HG02973 (cell line): ENCODE data around the gene DENND1A.
"Not testable (repeated sequence)": the region's sequence is repeated elsewhere in the genome, so short reads cannot be mapped to it uniquely, and the experiment has no call there.

Experiments
- ATAC-seq: cut with Tn5 transposase; IDR thresholded peaks from one replicate; pipeline ENCODE4 v1.9.1; 2021; ENCODE audit warnings: moderate library complexity; ENCODE audit not compliant: unreplicated experiment

DENND1A gene

DNA sequence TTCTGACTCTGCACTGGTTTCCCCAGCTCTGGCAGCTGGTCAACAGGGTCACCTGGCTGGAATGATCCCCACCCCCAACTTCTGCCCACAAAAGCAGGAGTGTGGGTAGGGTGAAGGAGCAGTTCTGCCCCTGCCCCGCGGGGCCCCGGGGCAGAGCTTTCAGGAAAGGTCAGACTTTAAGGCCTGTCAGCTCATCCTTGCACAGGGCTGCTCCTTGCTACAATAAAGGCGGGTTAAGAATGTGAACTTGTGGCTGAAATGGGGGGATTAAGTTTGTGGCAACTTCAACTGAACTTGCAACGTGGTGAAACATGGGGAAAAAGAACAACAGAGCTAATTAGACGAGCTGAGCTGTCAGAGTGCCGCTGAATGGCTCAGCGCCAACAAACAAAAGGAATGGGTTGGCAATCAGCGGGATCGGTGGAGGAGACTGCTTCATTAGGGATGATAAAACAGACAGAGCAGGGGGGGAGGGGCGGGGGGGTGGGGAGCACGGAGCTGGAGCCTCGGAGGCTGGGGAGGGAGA, 523.2 kb downstream of the DENND1A start:
- no peak for ATAC-seq

DNA sequence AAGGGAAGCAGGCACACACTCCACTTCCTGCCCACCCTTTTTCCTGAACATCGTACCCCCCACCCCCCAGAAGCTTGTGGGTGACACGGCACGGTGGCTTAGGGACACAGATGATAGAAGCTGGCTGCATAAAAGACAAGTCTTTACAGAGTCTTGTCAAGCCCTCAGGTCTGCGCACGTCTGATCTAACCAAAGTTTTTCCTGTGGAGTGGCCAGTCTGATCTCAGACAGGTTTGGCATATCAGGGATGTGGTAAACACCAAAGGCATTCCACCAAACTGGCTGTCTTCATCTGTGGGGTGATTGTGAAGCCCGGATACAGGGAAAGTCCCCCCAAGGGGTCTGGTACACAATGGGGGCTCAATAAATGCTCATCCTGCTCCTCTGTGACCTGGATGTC, 523.9 kb downstream of the DENND1A start:
- ATAC-seq: no peak

- ATAC-seq: no peak
Observed at GRCh38 chr9:123402981-123403509, 526.9 kb downstream of the DENND1A start.

- ATAC-seq: no peak
Observed at GRCh38 chr9:123401879-123402513, 527.9 kb downstream of the DENND1A start.

DNA sequence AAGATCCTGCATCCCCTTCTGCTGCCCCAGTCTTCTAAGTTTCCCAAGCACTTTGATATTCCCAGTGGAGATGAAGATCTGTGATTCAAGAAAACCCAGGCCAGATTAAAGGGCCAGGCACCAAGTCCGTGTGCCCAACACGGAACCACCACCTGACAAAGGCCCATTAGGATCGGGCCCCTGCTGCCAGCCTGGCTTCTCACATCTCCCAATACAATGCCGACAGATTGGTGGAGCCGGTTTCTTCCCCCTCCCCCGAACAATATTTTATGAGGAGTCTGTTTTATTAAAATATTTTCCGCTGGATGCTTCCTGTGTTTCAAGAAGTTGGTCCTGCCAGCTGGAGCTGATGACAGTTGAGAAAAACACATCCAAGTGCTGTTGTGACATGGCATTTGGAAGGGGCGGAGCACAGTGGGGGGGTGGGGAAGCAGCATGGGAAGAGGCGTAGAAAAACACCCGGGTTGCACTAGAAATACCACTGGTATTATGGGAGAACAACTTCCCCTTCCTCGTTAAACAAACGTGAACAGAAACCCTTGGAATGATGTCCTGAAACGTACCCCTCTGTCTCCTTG, 528.9 kb downstream of the DENND1A start:
- ATAC-seq: no peak

GRCh38 chr9:123399803-123400378, 530.0 kb downstream of the DENND1A start:
- ATAC-seq: no peak

GRCh38 chr9:123398938-123399337, 531.0 kb downstream of the DENND1A start:
- not testable (repeated sequence) for ATAC-seq

DNA sequence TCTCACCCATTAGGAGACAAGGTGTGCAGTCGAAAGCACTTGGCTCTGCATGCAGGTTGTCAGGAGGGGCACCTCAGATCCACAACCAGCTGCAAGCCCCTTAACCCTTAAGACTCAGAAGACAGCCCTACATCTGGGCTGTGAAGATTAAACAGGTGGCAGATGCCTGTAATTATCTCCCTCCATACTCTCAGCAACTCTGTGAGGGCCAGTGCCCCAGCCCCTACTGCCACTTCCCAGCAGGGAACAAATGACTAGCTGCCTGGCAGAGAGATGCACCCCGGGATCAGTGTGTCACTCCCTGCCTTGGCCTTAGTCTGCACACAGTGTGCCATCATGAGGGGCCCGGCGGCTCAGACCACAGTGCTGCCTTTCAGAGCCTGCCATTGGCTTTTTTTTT, 532.0 kb downstream of the DENND1A start:
- ATAC-seq: no peak

DNA sequence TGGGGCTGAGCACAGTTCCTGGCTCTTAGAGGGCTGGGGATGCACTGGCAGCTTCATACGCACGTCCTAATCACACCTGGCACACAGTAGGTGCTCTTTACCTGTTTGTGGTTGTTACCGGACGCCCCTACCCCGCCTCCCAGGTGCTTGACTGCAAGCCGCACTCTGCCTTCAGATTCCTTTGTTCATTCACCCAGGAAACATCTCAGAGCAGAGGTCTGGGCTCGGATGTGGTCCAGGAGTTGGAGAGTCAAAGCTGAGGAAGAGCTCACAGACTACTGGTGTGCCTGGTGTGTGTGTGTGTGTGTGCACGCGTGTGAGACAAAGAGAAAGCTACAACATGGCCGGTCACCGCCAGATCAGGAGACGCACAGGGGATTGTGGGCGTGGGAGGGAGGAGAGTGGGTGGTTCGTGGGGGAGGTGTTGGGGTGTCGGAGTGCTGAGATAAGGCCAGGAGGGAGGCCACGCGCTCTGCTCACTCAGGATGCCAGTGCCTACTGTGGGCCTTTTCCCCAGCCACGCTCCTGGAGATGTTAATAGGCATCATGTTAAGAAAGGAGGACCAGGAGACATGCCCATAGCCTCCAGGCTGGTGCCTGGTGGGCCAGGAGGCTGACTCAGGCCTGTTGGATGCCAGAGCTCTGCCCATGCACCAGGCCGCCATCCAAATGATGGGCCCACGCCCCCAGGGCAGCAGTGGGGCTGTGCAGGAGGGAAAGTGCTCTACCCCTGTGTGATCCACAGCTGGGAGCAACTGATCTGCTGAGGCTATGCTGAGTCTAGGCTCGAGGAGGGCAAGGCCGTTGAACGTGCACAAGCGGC, 534.0 kb downstream of the DENND1A start:
- ATAC-seq: no peak

GRCh38 chr9:123395276-123395688, 534.6 kb downstream of the DENND1A start:
- ATAC-seq: no peak

GRCh38 chr9:123394291-123395235, 535.4 kb downstream of the DENND1A start:
- no peak for ATAC-seq

GRCh38 chr9:123392802-123393201, 537.1 kb downstream of the DENND1A start:
- no peak for ATAC-seq

DNA sequence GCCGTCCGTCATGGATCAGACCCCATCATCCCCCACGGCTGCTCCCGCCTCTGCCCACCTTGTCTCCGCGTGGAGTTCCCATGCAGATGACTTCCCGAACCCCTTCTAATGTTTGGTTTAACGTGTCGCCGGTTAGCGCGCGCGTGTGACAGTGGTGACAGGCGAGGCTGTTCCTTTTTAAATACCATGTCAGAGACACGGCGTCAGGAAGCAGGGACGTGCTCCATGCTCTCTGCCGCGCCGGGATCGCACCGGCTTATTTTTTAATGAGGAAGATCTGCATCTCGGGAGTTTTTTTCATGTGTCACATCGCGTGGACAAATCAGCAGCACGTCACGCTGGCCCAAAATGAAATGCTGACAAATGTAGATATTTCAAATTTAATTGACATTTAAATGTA, 538.0 kb downstream of the DENND1A start:
- no peak for ATAC-seq

DNA sequence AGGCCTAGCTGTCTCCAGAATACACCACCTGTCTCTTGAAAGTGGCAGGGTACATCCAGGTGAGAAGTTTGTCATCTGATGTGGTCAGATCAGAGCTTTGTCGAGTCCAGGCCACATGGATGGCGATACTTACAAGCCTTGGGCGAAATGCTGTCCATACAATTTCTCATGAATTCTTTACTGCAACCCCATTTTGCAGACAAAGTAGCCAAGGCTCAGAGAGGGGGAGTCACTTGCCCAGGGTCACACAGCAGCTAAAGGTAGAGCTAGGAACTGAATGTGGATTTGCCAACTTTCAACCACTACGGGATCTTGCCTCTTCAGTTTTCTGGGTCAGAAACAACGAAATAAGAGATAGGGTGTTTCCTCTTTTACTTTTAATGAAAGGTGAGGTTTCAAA, 538.7 kb downstream of the DENND1A start:
- no peak for ATAC-seq

GRCh38 chr9:123390337-123391135, 539.4 kb downstream of the DENND1A start:
- no peak for ATAC-seq

- ATAC-seq: no peak
Observed at GRCh38 chr9:123389698-123390097, 540.2 kb downstream of the DENND1A start.

DNA sequence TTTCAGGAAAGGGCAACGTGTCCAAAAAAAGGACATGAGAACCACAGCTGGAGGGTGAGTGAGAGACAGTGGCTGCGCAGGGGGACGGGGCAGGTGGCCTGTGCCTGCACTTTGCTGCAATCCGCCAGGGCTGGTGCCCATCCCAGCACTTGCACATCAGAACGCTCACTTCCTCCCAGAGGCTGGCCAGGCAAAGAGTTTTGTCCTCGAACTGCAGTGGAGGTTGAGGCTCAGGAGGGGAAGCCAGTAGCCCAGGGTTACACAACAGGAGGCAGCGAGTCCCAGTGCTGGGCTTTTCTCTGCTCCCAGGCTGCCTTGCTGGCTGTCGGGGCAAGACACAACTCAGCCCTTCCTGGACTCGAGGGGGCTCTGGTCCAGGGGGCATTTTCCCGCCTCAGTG, 540.9 kb downstream of the DENND1A start:
- ATAC-seq: no peak

DNA sequence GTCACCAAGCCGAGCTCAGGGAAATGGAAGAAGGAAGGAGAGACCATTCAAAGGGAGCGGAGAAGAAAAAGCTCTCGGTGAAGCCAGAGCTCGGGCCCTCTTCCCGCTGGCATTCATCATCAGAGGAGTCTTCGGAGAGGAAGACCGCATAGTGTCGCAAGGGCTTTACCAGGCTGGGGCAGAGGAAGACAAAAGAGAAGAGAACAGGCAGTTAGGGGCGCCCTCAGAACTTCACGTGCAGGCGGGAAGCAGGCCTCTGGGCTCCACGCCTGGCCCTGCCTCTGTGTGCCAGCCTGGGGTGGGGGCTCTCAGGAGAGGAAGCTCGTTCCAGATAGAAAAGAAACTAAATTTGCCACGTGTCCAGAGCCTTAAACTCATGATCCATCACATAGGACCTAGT, 542.2 kb downstream of the DENND1A start:
- ATAC-seq: no peak

- ATAC-seq: no peak
Observed at GRCh38 chr9:123383512-123384170, 546.3 kb downstream of the DENND1A start.
